Mesenchymal stem cell (in vitro differentiated cells and primary cell): Measurements from ENCODE around the gene PRKCB.

Experiments
- DNase-seq: peaks from one replicate; pipeline ENCODE4 v3.0.0-alpha.2; 2013
- H2AFZ ChIP-seq: one replicate; pipeline ENCODE4 v1.6.1; 2013; ENCODE audit warnings: low read depth, mild to moderate bottlenecking, control low read depth, inconsistent platforms, low read length, moderate library complexity
- H2AK5ac ChIP-seq: 2 replicates; pipeline ENCODE4 v1.6.1; 2013; ENCODE audit warnings: low read length, moderate library complexity, mild to moderate bottlenecking, inconsistent platforms; ENCODE audit not compliant: severe bottlenecking
- H2BK120ac ChIP-seq: one replicate; pipeline ENCODE4 v1.6.1; 2013; ENCODE audit warnings: low read depth, mild to moderate bottlenecking, inconsistent platforms, low read length, moderate library complexity
- H2BK12ac ChIP-seq, 2 experiments: one replicate each; pipeline ENCODE4 v1.6.1; 2013; ENCODE audit warnings: inconsistent platforms in 2 of 2, low read length in 2 of 2, mild to moderate bottlenecking in 2 of 2, moderate library complexity in 2 of 2, control low read depth in 1 of 2
- H2BK15ac ChIP-seq: one replicate; pipeline ENCODE4 v1.6.1; 2013; ENCODE audit warnings: mild to moderate bottlenecking, low read depth, inconsistent platforms; ENCODE audit not compliant: poor library complexity, severe bottlenecking
- H2BK5ac ChIP-seq: 2 replicates; pipeline ENCODE4 v1.6.1; 2013; ENCODE audit warnings: low read depth, mild to moderate bottlenecking, low read length, control low read depth, inconsistent platforms; ENCODE audit not compliant: poor library complexity, severe bottlenecking
- H3K14ac ChIP-seq, 2 experiments: one replicate each; pipeline ENCODE4 v1.6.1; 2013; ENCODE audit warnings: inconsistent platforms in 2 of 2, low read length in 2 of 2, control low read depth in 1 of 2, mild to moderate bottlenecking in 1 of 2, moderate library complexity in 1 of 2
- H3K18ac ChIP-seq, 2 experiments: one replicate each; pipeline ENCODE4 v1.6.1; 2013; ENCODE audit warnings: inconsistent platforms in 2 of 2, low read length in 2 of 2, control low read depth in 1 of 2, low read depth in 1 of 2, mild to moderate bottlenecking in 1 of 2
- H3K23ac ChIP-seq, 2 experiments: one replicate each; pipeline ENCODE4 v1.6.1; 2013; ENCODE audit warnings: inconsistent platforms in 2 of 2, low read length in 2 of 2, mild to moderate bottlenecking in 2 of 2, moderate library complexity in 2 of 2, control low read depth in 1 of 2
- H3K27ac ChIP-seq: 2 replicates; pipeline ENCODE4 v1.5.1; 2013; ENCODE audit warnings: mild to moderate bottlenecking, moderate library complexity, low read length, control low read depth, inconsistent platforms; ENCODE audit not compliant: poor library complexity, severe bottlenecking
- H3K27me3 ChIP-seq, 2 experiments: 2 replicates each; pipeline versions ENCODE4 v1.6.1 to v1.7.0; 2013; ENCODE audit warnings: low read length in 2 of 2, mild to moderate bottlenecking in 2 of 2, moderate library complexity in 2 of 2, control low read depth in 1 of 2, inconsistent platforms in 1 of 2; ENCODE audit not compliant: control insufficient read depth in 1 of 2, insufficient read depth in 1 of 2
- H3K36me3 ChIP-seq, 2 experiments: 2 replicates each; pipeline versions ENCODE4 v1.6.1 to v1.7.0; 2013; ENCODE audit warnings: low read length in 2 of 2, control low read depth in 1 of 2, inconsistent platforms in 1 of 2, low read depth in 1 of 2, mild to moderate bottlenecking in 1 of 2; ENCODE audit not compliant: insufficient read depth in 2 of 2, control insufficient read depth in 1 of 2
- H3K4ac ChIP-seq, 2 experiments: one replicate each; pipeline ENCODE4 v1.6.1; 2013; ENCODE audit warnings: inconsistent platforms in 2 of 2, low read length in 2 of 2, mild to moderate bottlenecking in 2 of 2, moderate library complexity in 2 of 2, control low read depth in 1 of 2, low read depth in 1 of 2
- H3K4me1 ChIP-seq: 2 replicates; pipeline ENCODE4 v1.6.1; 2013; ENCODE audit warnings: low read depth, low read length, control low read depth; ENCODE audit not compliant: control insufficient read depth, insufficient read depth
- H3K4me2 ChIP-seq: 2 replicates; pipeline ENCODE4 v1.6.1; 2013; ENCODE audit warnings: low read length, mild to moderate bottlenecking, inconsistent platforms; ENCODE audit not compliant: poor library complexity, severe bottlenecking
- H3K4me3 ChIP-seq, 2 experiments: 2 replicates each; pipeline versions ENCODE4 v1.5.1 to v1.7.0; 2013; ENCODE audit warnings: low read length in 2 of 2, mild to moderate bottlenecking in 2 of 2, control low read depth in 1 of 2, low read depth in 1 of 2; ENCODE audit not compliant: insufficient read depth in 1 of 2
- H3K79me1 ChIP-seq: replicated peaks from 2 replicates; pipeline ENCODE4 v1.6.1; 2013; ENCODE audit warnings: mild to moderate bottlenecking, control low read depth, low read length, inconsistent platforms; ENCODE audit not compliant: poor library complexity, severe bottlenecking
- H3K9ac ChIP-seq: 2 replicates; pipeline ENCODE4 v1.7.0; 2013; ENCODE audit warnings: mild to moderate bottlenecking, low read length, moderate library complexity
- H3K9me3 ChIP-seq: 2 replicates; pipeline ENCODE4 v1.7.0; 2013; ENCODE audit warnings: mild to moderate bottlenecking, low read length; ENCODE audit not compliant: control insufficient read depth
- H4K8ac ChIP-seq: one replicate; pipeline ENCODE4 v1.6.1; 2013; ENCODE audit warnings: inconsistent platforms, mild to moderate bottlenecking, low read length, moderate library complexity
- H4K91ac ChIP-seq: one replicate; pipeline ENCODE4 v1.6.1; 2013; ENCODE audit warnings: mild to moderate bottlenecking, low read length, inconsistent platforms
- WGBS: methylation state at CpG from one replicate; pipeline ENCODE4 v1.1.7; 2013; ENCODE audit warnings: mixed read lengths; 5-methylcytosine and 5-hydroxymethylcytosine counted together

The PRKCB gene

DNA sequence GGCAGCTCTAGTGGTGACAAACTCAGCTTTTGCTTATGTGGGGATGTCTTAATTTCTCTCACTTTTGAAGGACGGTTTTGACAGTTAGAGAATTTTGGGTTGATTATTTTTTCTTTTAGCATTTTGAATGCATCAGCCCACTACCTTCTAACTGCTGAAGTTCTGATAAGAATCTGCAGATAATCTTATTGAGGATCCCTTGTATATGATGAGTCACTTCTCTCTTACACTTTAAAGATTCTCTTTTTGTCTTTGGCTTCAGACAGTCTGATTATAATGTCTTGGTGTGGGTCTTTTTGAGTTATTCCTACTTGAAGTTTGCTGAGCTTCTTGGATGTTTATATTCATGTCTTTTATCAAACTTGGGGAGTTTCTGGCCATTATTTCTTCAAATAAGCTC, 5.5 kb upstream of the PRKCB start:
- Histone ChIP-seq H3K4me2 (no peak overlapping the region), H2BK5ac (no peak overlapping the region), H3K14ac (no peak overlapping the region), H3K79me1 (no peaks in the 10 kb centered on the region), H3K9me3 (peaks cover 12% of the 10 kb centered on the region), H4K8ac (no peak overlapping the region), H3K36me3 (no peaks in the 10 kb centered on the region), H2AK5ac (no peak overlapping the region), H3K4me1 (no peaks in the 10 kb centered on the region), H2BK12ac (no peak overlapping the region), H3K4ac (no peak overlapping the region), H4K91ac (no peak overlapping the region), H2AFZ (no peak overlapping the region), H2BK15ac (no peak overlapping the region), H2BK120ac (no peak overlapping the region), H3K27me3 (peaks cover 15 to 17% of the 10 kb centered on the region in 2 experiments), H3K9ac (no peak overlapping the region), H3K27ac (no peak overlapping the region), H3K4me3 (no peak overlapping the region), H3K18ac (no peak overlapping the region), H3K23ac (no peak overlapping the region)
- no CpG with 5 or more reads among the region's 1 CpG for WGBS
- no peak for DNase-seq

DNA sequence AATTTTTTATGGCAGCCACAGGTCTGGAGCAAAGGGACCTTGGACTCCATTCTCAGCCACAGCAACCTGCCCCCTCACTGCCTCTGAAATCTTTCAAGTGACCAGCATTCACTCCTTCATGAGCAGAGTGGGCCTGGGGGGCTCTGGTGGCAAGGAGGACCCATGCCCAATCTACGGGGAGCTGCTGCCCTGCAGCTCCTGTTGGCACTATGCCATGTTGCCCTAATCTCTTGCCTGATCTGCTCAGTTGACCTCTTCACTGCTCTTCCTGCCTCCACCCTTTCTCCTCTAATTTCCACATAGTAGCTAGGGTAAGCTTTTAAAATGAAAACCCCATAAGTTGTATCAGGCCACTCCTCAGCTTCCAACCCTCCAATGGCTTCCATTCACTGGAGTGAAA, 2.9 kb upstream of the PRKCB start:
- no peak overlapping the region for H4K8ac ChIP-seq
- H3K14ac ChIP-seq = no peak overlapping the region
- H3K23ac ChIP-seq = no peak overlapping the region
- no peaks in the 10 kb centered on the region for H3K36me3 ChIP-seq
- no peak for DNase-seq
- 86% methylated on average over 1 of the region's 1 CpG for WGBS
- no peak overlapping the region for H2BK15ac ChIP-seq
- no peak overlapping the region for H2BK12ac ChIP-seq
- H3K4ac ChIP-seq = no peak overlapping the region
- H3K4me2 ChIP-seq = no peak overlapping the region
- H4K91ac ChIP-seq = no peak overlapping the region
- H3K27me3 ChIP-seq = peaks cover 34% of the 10 kb centered on the region in 2 experiments
- no peak overlapping the region for H3K18ac ChIP-seq
- H3K9ac ChIP-seq = no peak overlapping the region
- no peak overlapping the region for H2AFZ ChIP-seq
- no peak overlapping the region for H3K27ac ChIP-seq
- no peak overlapping the region for H2BK120ac ChIP-seq
- H2AK5ac ChIP-seq = no peak overlapping the region
- H3K4me3 ChIP-seq = no peak overlapping the region
- peaks cover 11% of the 10 kb centered on the region for H3K4me1 ChIP-seq
- H3K79me1 ChIP-seq = no peaks in the 10 kb centered on the region
- no peak overlapping the region for H2BK5ac ChIP-seq
- peaks cover 12% of the 10 kb centered on the region for H3K9me3 ChIP-seq

DNA sequence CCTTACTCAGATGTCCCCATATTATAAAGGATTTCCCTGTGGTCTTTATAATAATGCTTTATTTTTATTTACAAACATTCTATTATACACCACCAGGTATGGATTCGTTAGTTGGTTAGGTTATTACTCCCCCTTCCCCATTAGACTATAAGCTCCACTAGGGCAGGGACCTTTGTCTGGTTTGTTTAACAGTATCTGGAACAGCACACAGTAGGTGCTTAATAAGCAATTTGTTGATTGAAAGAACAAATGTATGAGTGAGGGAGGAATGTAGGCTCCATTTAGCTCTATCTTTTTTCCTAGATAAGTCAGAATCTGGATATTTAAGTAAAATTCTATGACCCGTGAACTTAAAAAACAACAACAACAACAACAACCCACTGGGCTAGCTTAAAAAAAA, 2.3 kb upstream of the PRKCB start:
- H3K4me2 ChIP-seq = no peak overlapping the region
- no peak overlapping the region for H2BK120ac ChIP-seq
- H3K27ac ChIP-seq = no peak overlapping the region
- H4K91ac ChIP-seq = no peak overlapping the region
- H3K4me1 ChIP-seq = peaks cover 11% of the 10 kb centered on the region
- H3K14ac ChIP-seq = no peak overlapping the region
- 97% methylated on average over 1 of the region's 2 CpGs for WGBS
- no peak overlapping the region for H2BK5ac ChIP-seq
- no peak overlapping the region for H3K9ac ChIP-seq
- no peak overlapping the region for H2BK15ac ChIP-seq
- H4K8ac ChIP-seq = no peak overlapping the region
- H3K36me3 ChIP-seq = no peaks in the 10 kb centered on the region
- no peak overlapping the region for H2AFZ ChIP-seq
- no peaks in the 10 kb centered on the region for H3K79me1 ChIP-seq
- no peak overlapping the region for H2BK12ac ChIP-seq
- no peak overlapping the region for H3K4me3 ChIP-seq
- no peak overlapping the region for H3K4ac ChIP-seq
- H3K27me3 ChIP-seq = peaks cover 40 to 41% of the 10 kb centered on the region in 2 experiments
- no peak for DNase-seq
- H2AK5ac ChIP-seq = no peak overlapping the region
- H3K23ac ChIP-seq = no peak overlapping the region
- no peak overlapping the region for H3K18ac ChIP-seq
- peaks cover 12% of the 10 kb centered on the region for H3K9me3 ChIP-seq

DNA sequence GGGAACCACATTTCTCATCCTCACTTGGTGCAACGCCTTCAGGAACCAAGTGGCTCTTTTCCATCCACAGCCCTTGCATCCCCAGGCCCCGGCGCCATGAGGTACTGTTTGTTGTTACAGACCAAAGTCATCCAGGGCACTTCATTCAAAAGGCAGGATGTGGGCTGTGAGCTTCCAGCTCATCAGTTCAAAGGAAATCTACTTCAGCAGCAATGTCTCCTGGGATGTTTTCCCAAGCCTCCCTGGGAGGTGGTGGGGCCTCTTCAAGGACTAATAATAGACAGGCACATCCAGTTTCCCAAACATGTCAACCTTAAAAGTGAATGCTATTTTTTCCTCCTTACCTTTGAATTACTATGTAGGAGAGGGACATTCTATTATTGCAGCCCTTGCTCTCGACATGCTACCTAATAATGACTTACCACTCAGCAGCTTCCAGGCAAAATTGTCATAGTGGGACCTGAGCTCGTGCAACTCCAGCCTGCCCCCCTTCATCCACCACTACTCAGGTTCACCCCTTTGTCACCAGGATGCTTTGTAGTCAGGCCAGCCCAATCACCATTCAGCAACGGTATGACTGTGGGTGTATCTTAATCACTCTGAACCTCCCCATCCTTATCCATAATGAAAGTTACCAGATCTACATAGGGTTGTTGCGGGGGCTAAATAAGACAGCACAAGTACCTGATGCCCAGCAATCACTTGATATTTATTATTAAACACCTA, 1.7 kb upstream of the PRKCB start:
- H3K36me3 ChIP-seq = no peaks in the 10 kb centered on the region
- H2BK15ac ChIP-seq = no peak overlapping the region
- H3K23ac ChIP-seq = no peak overlapping the region
- H4K8ac ChIP-seq = no peak overlapping the region
- no peak overlapping the region for H2AFZ ChIP-seq
- no peak overlapping the region for H3K9ac ChIP-seq
- no peak overlapping the region for H2BK5ac ChIP-seq
- peaks cover 12% of the 10 kb centered on the region for H3K9me3 ChIP-seq
- DNase-seq = no peak
- no peaks in the 10 kb centered on the region for H3K79me1 ChIP-seq
- H3K18ac ChIP-seq = no peak overlapping the region
- no peak overlapping the region for H3K4ac ChIP-seq
- H3K14ac ChIP-seq = no peak overlapping the region
- H3K4me1 ChIP-seq = peaks cover 11% of the 10 kb centered on the region
- no peak overlapping the region for H3K4me2 ChIP-seq
- peaks cover 45 to 46% of the 10 kb centered on the region in 2 experiments for H3K27me3 ChIP-seq
- no peak overlapping the region for H3K4me3 ChIP-seq
- no peak overlapping the region for H2BK12ac ChIP-seq
- no peak overlapping the region for H4K91ac ChIP-seq
- H3K27ac ChIP-seq = no peak overlapping the region
- WGBS = 66% methylated on average over 7 of the region's 7 CpGs
- H2AK5ac ChIP-seq = no peak overlapping the region
- no peak overlapping the region for H2BK120ac ChIP-seq
